ENCODE data around the gene STUB1.

DNA sequence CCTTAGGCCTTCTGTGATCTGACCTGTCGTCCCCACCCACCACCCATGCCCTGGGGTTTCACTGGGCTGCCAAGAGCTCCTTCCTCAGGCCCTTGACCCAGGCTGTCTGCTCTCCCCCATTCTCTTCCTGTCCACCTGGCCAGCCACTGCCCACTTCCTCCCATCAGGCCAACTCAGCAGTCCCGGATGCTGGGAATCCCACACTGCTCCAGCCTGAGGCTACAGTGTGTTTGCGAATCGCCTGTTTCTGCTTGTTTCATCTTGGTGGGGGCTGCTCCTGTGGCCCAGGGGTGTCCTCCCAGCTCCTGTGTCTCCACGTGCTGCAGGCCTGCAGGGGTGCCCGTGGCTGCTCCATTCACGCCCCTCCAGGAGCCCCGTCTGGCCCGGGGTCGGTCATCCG lies 33.9 kb downstream of the STUB1 start:
- TF ChIP-seq, protein P1, sequence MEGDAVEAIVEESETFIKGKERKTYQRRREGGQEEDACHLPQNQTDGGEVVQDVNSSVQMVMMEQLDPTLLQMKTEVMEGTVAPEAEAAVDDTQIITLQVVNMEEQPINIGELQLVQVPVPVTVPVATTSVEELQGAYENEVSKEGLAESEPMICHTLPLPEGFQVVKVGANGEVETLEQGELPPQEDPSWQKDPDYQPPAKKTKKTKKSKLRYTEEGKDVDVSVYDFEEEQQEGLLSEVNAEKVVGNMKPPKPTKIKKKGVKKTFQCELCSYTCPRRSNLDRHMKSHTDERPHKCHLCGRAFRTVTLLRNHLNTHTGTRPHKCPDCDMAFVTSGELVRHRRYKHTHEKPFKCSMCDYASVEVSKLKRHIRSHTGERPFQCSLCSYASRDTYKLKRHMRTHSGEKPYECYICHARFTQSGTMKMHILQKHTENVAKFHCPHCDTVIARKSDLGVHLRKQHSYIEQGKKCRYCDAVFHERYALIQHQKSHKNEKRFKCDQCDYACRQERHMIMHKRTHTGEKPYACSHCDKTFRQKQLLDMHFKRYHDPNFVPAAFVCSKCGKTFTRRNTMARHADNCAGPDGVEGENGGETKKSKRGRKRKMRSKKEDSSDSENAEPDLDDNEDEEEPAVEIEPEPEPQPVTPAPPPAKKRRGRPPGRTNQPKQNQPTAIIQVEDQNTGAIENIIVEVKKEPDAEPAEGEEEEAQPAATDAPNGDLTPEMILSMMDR (IDR thresholded peaks at IDR 0.05), result no peak
- TF ChIP-seq POLR2AphosphoS5 (IDR thresholded peaks at IDR 0.05) (no peak), POLR2A (IDR thresholded peaks at IDR 0.05; ENCODE audit: low read depth) (no peak)
